MCF 10A (cell line): Measurements from ENCODE around the gene OSBPL2. TPM values are rescaled to one million over a fixed set of nuclear protein-coding genes. Genes with fewer than 3 reads are reported as not detected.

Experiments
- BruUV-seq: library from RNA; stranded (reverse); fragments of 400-500 nt; replicated peaks from 2 replicates; lab custom pipeline; 2021; lab: Mats Ljungman, UMichigan
- CTCF ChIA-PET: fragments of 300-600 bp; sonication (Branson Sonifier 250); formaldehyde crosslinking; extraction: SDS; loops from one replicate; lab custom pipeline; 2021; ENCODE audit warnings: antibody characterized with exemption, inconsistent platforms; lab: Yijun Ruan, JAX
- POLR2A ChIA-PET: fragments of 300-600, 350-650 bp; sonication (Branson Sonifier 250); formaldehyde crosslinking; extraction: SDS; loops from one replicate; lab custom pipeline; 2020; ENCODE audit warnings: antibody characterized with exemption, inconsistent platforms; lab: Yijun Ruan, JAX
- DNase-seq: peaks from one replicate; pipeline ENCODE4 v3.0.0-alpha.2; 2018; ENCODE audit not compliant: unreplicated experiment
- H3K27ac Mint-ChIP-seq: one replicate; pipeline ENCODE4 v1.8.0; 2022; ENCODE audit warnings: mild to moderate bottlenecking, low read depth, mixed read lengths; ENCODE audit not compliant: unreplicated experiment
- H3K27me3 Mint-ChIP-seq: one replicate; pipeline ENCODE4 v1.8.0; 2022; ENCODE audit warnings: mixed read lengths; ENCODE audit not compliant: insufficient read depth, unreplicated experiment
- H3K36me3 Mint-ChIP-seq: one replicate; pipeline ENCODE4 v1.8.0; 2022; ENCODE audit warnings: mild to moderate bottlenecking, moderate library complexity, mixed read lengths; ENCODE audit not compliant: insufficient read depth, unreplicated experiment
- H3K4me1 Mint-ChIP-seq: one replicate; pipeline ENCODE4 v1.8.0; 2022; ENCODE audit warnings: mixed read lengths; ENCODE audit not compliant: insufficient read depth, unreplicated experiment
- H3K4me3 Mint-ChIP-seq: one replicate; pipeline ENCODE4 v1.8.0; 2022; ENCODE audit warnings: mild to moderate bottlenecking, moderate library complexity, mixed read lengths; ENCODE audit not compliant: unreplicated experiment
- H3K9me3 Mint-ChIP-seq: one replicate; pipeline ENCODE4 v1.8.0; 2022; ENCODE audit warnings: mixed read lengths; ENCODE audit not compliant: unreplicated experiment
- CTCF ChIP-seq: fragments of 200-600 bp; IDR thresholded peaks from one replicate; pipeline ENCODE4 v1.8.0; 2022; ENCODE audit warnings: antibody characterized with exemption, mild to moderate bottlenecking; ENCODE audit not compliant: unreplicated experiment
- intact Hi-C: fragments of 100-400 bp; cut with micrococcal nuclease; formaldehyde crosslinking; loops from 2 replicates; pipeline ENCODE4 v1.14.1; 2022
- total RNA-seq: library from RNA; stranded (reverse); gene quantifications from 2 replicates; pipeline ENCODE4 v1.2.3, GENCODE V29; 2022

Gene OSBPL2
- total RNA-seq, 1 experiment from 2014 or later: 38.8 TPM

- no peak for DNase-seq
- TF ChIP-seq CTCF: no peak
- no peak overlapping the region for H3K27ac Mint-ChIP-seq
- no peak overlapping the region for H3K4me3 Mint-ChIP-seq
- H3K27me3 Mint-ChIP-seq: no peaks in the 10 kb centered on the region
- H3K9me3 Mint-ChIP-seq: no peaks in the 10 kb centered on the region
- peaks cover 5% of the 10 kb centered on the region for H3K4me1 Mint-ChIP-seq
- ChIA-PET POLR2A (interaction anchor here (0.9 kb wide), 2 partner anchors 20 to 89 kb away, joined by 3 read pairs; partner anchors contain the start of gene RPS21), CTCF (interaction anchor here (0.6 kb wide), 1 partner anchor 148 kb away, joined by 3 read pairs; no protein-coding TSS in a partner anchor)
- intact Hi-C loops: no loop called here
- peaks cover 55% of the 10 kb centered on the region for H3K36me3 Mint-ChIP-seq
- BruUV-seq: no TSS peak
These were observed 59.3 kb downstream of the OSBPL2 start for GRCh38 chr20:62297449-62298227.

GRCh38 chr20:62298577-62299249 is 60.4 kb downstream of the OSBPL2 start:
- H3K27ac Mint-ChIP-seq: no peak overlapping the region
- ChIA-PET POLR2A (interaction anchor here (1.1 kb wide), 1 partner anchor 87 kb away, joined by 3 read pairs; no protein-coding TSS in a partner anchor), CTCF (interaction anchor here (0.5 to 2.7 kb wide), 5 partner anchors 51 to 84 kb away, joined by 3 to 22 read pairs (median 3); no protein-coding TSS in a partner anchor)
- H3K36me3 Mint-ChIP-seq: peaks cover 47% of the 10 kb centered on the region
- DNase-seq: no peak
- TF ChIP-seq CTCF: no peak
- BruUV-seq: no TSS peak
- H3K27me3 Mint-ChIP-seq: no peaks in the 10 kb centered on the region
- H3K4me3 Mint-ChIP-seq: no peak overlapping the region
- H3K9me3 Mint-ChIP-seq: no peaks in the 10 kb centered on the region
- intact Hi-C loops: no loop called here
- peaks cover 5% of the 10 kb centered on the region for H3K4me1 Mint-ChIP-seq

- peaks cover 48% of the 10 kb centered on the region for H3K36me3 Mint-ChIP-seq
- no peak for TF ChIP-seq CTCF
- POLR2A ChIA-PET: interaction anchor here (1.1 to 3.3 kb wide), 2 partner anchors 83 to 86 kb away, joined by 3 to 13 read pairs; no protein-coding TSS in a partner anchor
- H3K9me3 Mint-ChIP-seq: no peaks in the 10 kb centered on the region
- DNase-seq: no peak
- H3K27me3 Mint-ChIP-seq: no peaks in the 10 kb centered on the region
- intact Hi-C loops: loop anchor here (5.0 kb wide), 2 partner anchors 68 to 323 kb away; partner anchors contain the start of gene LAMA5
- CTCF ChIA-PET: interaction anchor here (0.6 to 2.7 kb wide), 5 partner anchors 69 to 508 kb away, joined by 3 to 22 read pairs (median 7); no protein-coding TSS in a partner anchor
- peaks cover 11% of the 10 kb centered on the region for H3K4me1 Mint-ChIP-seq
- BruUV-seq: no TSS peak
- H3K27ac Mint-ChIP-seq: no peak overlapping the region
- no peak overlapping the region for H3K4me3 Mint-ChIP-seq
These were observed 61.4 kb downstream of the OSBPL2 start for GRCh38 chr20:62299666-62300236.
